WTC11 (cell line): ENCODE data around the gene SAT1. TPM values are rescaled to one million over a fixed set of nuclear protein-coding genes. Genes with fewer than 3 reads are reported as not detected.
A peak's percentile ranks its signal among the peaks of the same experiment; 100 is the strongest.

Experiments used
- ATAC-seq: fragments of 200-7000 bp; cut with Tn5 transposase; 2 replicates; pipeline ENCODE4 v1.10.0; 2021; ENCODE audit warnings: mild to moderate bottlenecking, moderate library complexity
- CTCF ChIA-PET: fragments of 300-600 bp; sonication (Branson Sonifier 250); formaldehyde crosslinking; loops from one replicate; lab custom pipeline; 2021; ENCODE audit warnings: antibody characterized with exemption; lab: Charles Lee
- POLR2A ChIA-PET: fragments of 350-600 bp; sonication (Branson Sonifier 250); formaldehyde crosslinking; loops from one replicate; lab custom pipeline; 2021; ENCODE audit warnings: antibody characterized with exemption; lab: Charles Lee
- DNase-seq: peaks from one replicate; pipeline ENCODE4 v3.0.0; 2021; ENCODE audit warnings: low spot score
- H3K27ac Mint-ChIP-seq: 2 replicates; pipeline ENCODE4 v1.8.0; 2021; ENCODE audit warnings: mixed read lengths
- H3K27me3 Mint-ChIP-seq: 2 replicates; pipeline ENCODE4 v1.8.0; 2021; ENCODE audit warnings: low read depth, mild to moderate bottlenecking, moderate library complexity, mixed read lengths
- H3K36me3 Mint-ChIP-seq: 2 replicates; pipeline ENCODE4 v1.8.0; 2021; ENCODE audit warnings: mixed read lengths
- H3K4me1 Mint-ChIP-seq: 2 replicates; pipeline ENCODE4 v1.8.0; 2022; ENCODE audit warnings: mixed read lengths
- H3K4me3 Mint-ChIP-seq: 2 replicates; pipeline ENCODE4 v1.8.0; 2021; ENCODE audit warnings: mild to moderate bottlenecking, moderate library complexity, mixed read lengths
- H3K9me3 Mint-ChIP-seq: 2 replicates; pipeline ENCODE4 v1.8.0; 2021; ENCODE audit warnings: mixed read lengths
- ATF1 ChIP-seq: sonication (generic); formaldehyde crosslinking; IDR thresholded peaks from 2 replicates; pipeline ENCODE4 v1.8.1; 2023; ENCODE audit warnings: mild to moderate bottlenecking, moderate library complexity, missing genetic modification reagents
- E2F1 ChIP-seq: sonication (generic); formaldehyde crosslinking; IDR thresholded peaks from 2 replicates; pipeline ENCODE4 v1.8.0; 2022; ENCODE audit warnings: mild to moderate bottlenecking, missing genetic modification reagents
- EMX1 ChIP-seq: fragments of 250-450 bp; sonication (Bioruptor Pico); IDR thresholded peaks from 2 replicates; pipeline ENCODE4 v1.8.0; 2021; ENCODE audit warnings: mild to moderate bottlenecking
- HMGXB4 ChIP-seq: sonication (generic); formaldehyde crosslinking; IDR thresholded peaks from 2 replicates; pipeline ENCODE4 v1.8.1; 2023; ENCODE audit warnings: mild to moderate bottlenecking, moderate library complexity, missing genetic modification reagents
- IRF1 ChIP-seq: sonication (generic); formaldehyde crosslinking; IDR thresholded peaks from 2 replicates; pipeline ENCODE4 v1.8.0; 2023; ENCODE audit warnings: missing genetic modification reagents
- KAT7 ChIP-seq: sonication (generic); formaldehyde crosslinking; IDR thresholded peaks from 2 replicates; pipeline ENCODE4 v1.8.1; 2023; ENCODE audit warnings: missing genetic modification reagents, mild to moderate bottlenecking, borderline replicate concordance
- MYBL2 ChIP-seq: sonication (generic); formaldehyde crosslinking; IDR thresholded peaks from 2 replicates; pipeline ENCODE4 v1.8.1; 2023; ENCODE audit warnings: mild to moderate bottlenecking, moderate library complexity, missing genetic modification reagents
- PRDM15 ChIP-seq: sonication (generic); formaldehyde crosslinking; IDR thresholded peaks from 2 replicates; pipeline ENCODE4 v1.8.0; 2022; ENCODE audit warnings: missing genetic modification reagents
- PREB ChIP-seq: sonication (generic); formaldehyde crosslinking; IDR thresholded peaks from 2 replicates; pipeline ENCODE4 v1.8.1; 2022; ENCODE audit warnings: mild to moderate bottlenecking, missing genetic modification reagents, moderate library complexity, borderline replicate concordance
- RORB ChIP-seq: fragments of 250-450 bp; sonication (Bioruptor Pico); IDR thresholded peaks from 2 replicates; pipeline ENCODE4 v1.9.0; 2021; ENCODE audit warnings: mild to moderate bottlenecking
- SMAD4 ChIP-seq: sonication (generic); formaldehyde crosslinking; IDR thresholded peaks from 2 replicates; pipeline ENCODE4 v1.8.0; 2022; ENCODE audit warnings: mild to moderate bottlenecking, missing genetic modification reagents
- STAT6 ChIP-seq: sonication (generic); formaldehyde crosslinking; conservative IDR thresholded peaks from 2 replicates; pipeline ENCODE4 v1.8.1; 2023; ENCODE audit warnings: mild to moderate bottlenecking, low read depth, missing genetic modification reagents, moderate library complexity
- TEAD1 ChIP-seq: sonication (generic); formaldehyde crosslinking; IDR thresholded peaks from 2 replicates; pipeline ENCODE4 v1.8.0; 2022; ENCODE audit warnings: mild to moderate bottlenecking, missing genetic modification reagents
- USF2 ChIP-seq: sonication (generic); formaldehyde crosslinking; IDR thresholded peaks from 2 replicates; pipeline ENCODE4 v1.8.1; 2023; ENCODE audit warnings: mild to moderate bottlenecking, missing genetic modification reagents, moderate library complexity
- ZNF219 ChIP-seq: sonication (generic); formaldehyde crosslinking; IDR thresholded peaks from 2 replicates; pipeline ENCODE4 v1.8.0; 2023; ENCODE audit warnings: missing genetic modification reagents, mild to moderate bottlenecking, borderline replicate concordance
- ZNF416 ChIP-seq: fragments of 250-450 bp; sonication (Bioruptor Pico); IDR thresholded peaks from 2 replicates; pipeline ENCODE4 v1.9.0; 2021; ENCODE audit warnings: mild to moderate bottlenecking, inconsistent platforms
- total RNA-seq: library from RNA; stranded (reverse); gene quantifications from 3 replicates; pipeline ENCODE4 v1.2.3, GENCODE V29; 2021

Gene SAT1
- total RNA-seq, 1 experiment from 2014 or later, result 70.7 TPM

- DNase-seq, result no peak
- ATAC-seq, result no peak
- H3K4me3 Mint-ChIP-seq, result no peak overlapping the region
- TF ChIP-seq ATF1 (no peak), SMAD4 (CRISPR knock-in tag) (no peak), PRDM15 (CRISPR knock-in tag) (no peak), HMGXB4 (CRISPR knock-in tag) (no peak), STAT6 (CRISPR knock-in tag) (no peak), ZNF219 (CRISPR knock-in tag) (no peak), PREB (CRISPR knock-in tag) (no peak)
- TF ChIP-seq, all 79 proteins: peak for 0
- H3K27ac Mint-ChIP-seq, result no peak overlapping the region
- H3K36me3 Mint-ChIP-seq, result peaks cover 11% of the 10 kb centered on the region
- H3K9me3 Mint-ChIP-seq, result no peaks in the 10 kb centered on the region
- H3K27me3 Mint-ChIP-seq, result no peaks in the 10 kb centered on the region
- H3K4me1 Mint-ChIP-seq, result peaks cover 17% of the 10 kb centered on the region
- CTCF ChIA-PET, result interaction anchor here (0.6 kb wide), 1 partner anchor 23 kb away, joined by 3 read pairs; no protein-coding TSS in a partner anchor
- POLR2A ChIA-PET, result no interaction called here
Observed at GRCh38 chrX:23790155-23790497, 7.2 kb downstream of the SAT1 start.

GRCh38 chrX:23792861-23793553, 10.0 kb downstream of the SAT1 start:
- ChIA-PET CTCF (no interaction called here), POLR2A (no interaction called here)
- no peak for ATAC-seq
- no peaks in the 10 kb centered on the region for H3K36me3 Mint-ChIP-seq
- H3K4me1 Mint-ChIP-seq, result peaks cover 34% of the 10 kb centered on the region
- H3K27ac Mint-ChIP-seq, result peak overlapping the region; percentile 94
- no peak overlapping the region for H3K4me3 Mint-ChIP-seq
- DNase-seq, result no peak
- TF ChIP-seq MYBL2 (CRISPR knock-in tag) (no peak), RORB (CRISPR knock-in tag) (no peak), EMX1 (CRISPR knock-in tag) (no peak), TEAD1 (CRISPR knock-in tag) (no peak), ZNF416 (CRISPR knock-in tag) (no peak), KAT7 (no peak), IRF1 (CRISPR knock-in tag) (no peak), USF2 (CRISPR knock-in tag) (no peak), E2F1 (CRISPR knock-in tag) (no peak)
- H3K9me3 Mint-ChIP-seq, result no peaks in the 10 kb centered on the region
- no peaks in the 10 kb centered on the region for H3K27me3 Mint-ChIP-seq
